ENCODE measurements around the gene ABLIM2. TPM values are rescaled to one million over a fixed set of nuclear protein-coding genes. Genes with fewer than 3 reads are reported as not detected.

The ABLIM2 gene
- polyA plus RNA-seq, 4 donors: 1.1 to 12.7 (median 4.4) TPM

GRCh38 chr4:8066336-8066931 is 92.2 kb downstream of the ABLIM2 start:
- DNase-seq: no peak
- Histone ChIP-seq H3K4me1 (ENCODE audit: control insufficient read depth in 3 of 3, insufficient read depth in 2 of 3, low read depth in 1 of 3, low read length in 2 of 3) (no peaks in the 10 kb centered on the region), H3K9me3 (ENCODE audit: control insufficient read depth in 2 of 2, insufficient read depth in 1 of 2, low read depth in 1 of 2, low read length in 1 of 2) (peaks cover 0 to 20% of the 10 kb centered on the region in 2 donors), H3K36me3 (ENCODE audit: control insufficient read depth in 3 of 3, insufficient read depth in 2 of 3, low read depth in 1 of 3, low read length in 3 of 3) (no peaks in the 10 kb centered on the region), H3K27me3 (ENCODE audit: control insufficient read depth in 3 of 3, insufficient read depth in 3 of 3, low read length in 3 of 3) (peaks cover 0 to 9% (median 0%) of the 10 kb centered on the region in 3 donors), H3K4me3 (ENCODE audit: low read depth in 1 of 3, low read length in 3 of 3) (no peak overlapping the region), H3K27ac (ENCODE audit: low read depth in 1 of 3, low read length in 2 of 3) (no peak overlapping the region)
- FAIRE-seq: no peak
- WGBS, 3 donors: 90 to 93% (median 92%) methylated on average over 13 of the region's 13 CpGs

- FAIRE-seq (no peak), DNase-seq (no peak)
- H3K27me3 ChIP-seq (ENCODE audit: control insufficient read depth in 3 of 3, insufficient read depth in 3 of 3, low read length in 3 of 3): no peaks in the 10 kb centered on the region
- WGBS, 3 donors: 89 to 93% (median 91%) methylated on average over 9 of the region's 9 CpGs
- no peaks in the 10 kb centered on the region for H3K36me3 ChIP-seq (ENCODE audit: control insufficient read depth in 3 of 3, insufficient read depth in 2 of 3, low read depth in 1 of 3, low read length in 3 of 3)
- H3K4me1 ChIP-seq (ENCODE audit: control insufficient read depth in 3 of 3, insufficient read depth in 2 of 3, low read depth in 1 of 3, low read length in 2 of 3): no peaks in the 10 kb centered on the region
- H3K27ac ChIP-seq (ENCODE audit: low read depth in 1 of 3, low read length in 2 of 3): no peak overlapping the region
- H3K9me3 ChIP-seq (ENCODE audit: control insufficient read depth in 2 of 2, insufficient read depth in 1 of 2, low read depth in 1 of 2, low read length in 1 of 2): peaks cover 0 to 20% of the 10 kb centered on the region in 2 donors
- no peak overlapping the region for H3K4me3 ChIP-seq (ENCODE audit: low read depth in 1 of 3, low read length in 3 of 3)
These were observed 94.5 kb downstream of the ABLIM2 start for GRCh38 chr4:8063974-8064563.

- FAIRE-seq: no peak
- 85 to 93% (median 87%) methylated on average over 8 of the region's 8 CpGs for WGBS, 3 donors
These were observed 97.0 kb downstream of the ABLIM2 start for GRCh38 chr4:8061573-8061972.

GRCh38 chr4:8061145-8061544 is 97.5 kb downstream of the ABLIM2 start:
- no peaks in the 10 kb centered on the region for H3K36me3 ChIP-seq (ENCODE audit: control insufficient read depth in 3 of 3, insufficient read depth in 2 of 3, low read depth in 1 of 3, low read length in 3 of 3)
- no peak overlapping the region for H3K27ac ChIP-seq (ENCODE audit: low read depth in 1 of 3, low read length in 2 of 3)
- no peaks in the 10 kb centered on the region for H3K4me1 ChIP-seq (ENCODE audit: control insufficient read depth in 3 of 3, insufficient read depth in 2 of 3, low read depth in 1 of 3, low read length in 2 of 3)
- FAIRE-seq (no peak), DNase-seq (no peak)
- WGBS, 3 donors: 60 to 78% (median 66%) methylated on average over 7 of the region's 7 CpGs
- H3K9me3 ChIP-seq (ENCODE audit: control insufficient read depth in 2 of 2, insufficient read depth in 1 of 2, low read depth in 1 of 2, low read length in 1 of 2): peaks cover 0 to 20% of the 10 kb centered on the region in 2 donors
- H3K4me3 ChIP-seq (ENCODE audit: low read depth in 1 of 3, low read length in 3 of 3): no peak overlapping the region
- no peaks in the 10 kb centered on the region for H3K27me3 ChIP-seq (ENCODE audit: control insufficient read depth in 3 of 3, insufficient read depth in 3 of 3, low read length in 3 of 3)

More at GRCh38 chr4:8061573-8061972, 97.0 kb downstream of the ABLIM2 start:
- Histone ChIP-seq H3K9me3 (ENCODE audit: control insufficient read depth in 2 of 2, insufficient read depth in 1 of 2, low read depth in 1 of 2, low read length in 1 of 2) (peaks cover 0 to 20% of the 10 kb centered on the region in 2 donors), H3K4me3 (ENCODE audit: low read depth in 1 of 3, low read length in 3 of 3) (no peak overlapping the region), H3K36me3 (ENCODE audit: control insufficient read depth in 3 of 3, insufficient read depth in 2 of 3, low read depth in 1 of 3, low read length in 3 of 3) (no peaks in the 10 kb centered on the region), H3K4me1 (ENCODE audit: control insufficient read depth in 3 of 3, insufficient read depth in 2 of 3, low read depth in 1 of 3, low read length in 2 of 3) (no peaks in the 10 kb centered on the region), H3K27ac (ENCODE audit: low read depth in 1 of 3, low read length in 2 of 3) (no peak overlapping the region), H3K27me3 (ENCODE audit: control insufficient read depth in 3 of 3, insufficient read depth in 3 of 3, low read length in 3 of 3) (no peaks in the 10 kb centered on the region)
- no peak for DNase-seq

- FAIRE-seq (no peak), DNase-seq (no peak)
- 88 to 91% (median 89%) methylated on average over 18 of the region's 18 CpGs for whole genome bisulfite sequencing, 3 donors
- Histone ChIP-seq H3K36me3 (ENCODE audit: control insufficient read depth in 3 of 3, insufficient read depth in 2 of 3, low read depth in 1 of 3, low read length in 3 of 3) (no peaks in the 10 kb centered on the region), H3K27ac (ENCODE audit: low read depth in 1 of 3, low read length in 2 of 3) (no peak overlapping the region), H3K4me1 (ENCODE audit: control insufficient read depth in 3 of 3, insufficient read depth in 2 of 3, low read depth in 1 of 3, low read length in 2 of 3) (no peaks in the 10 kb centered on the region), H3K27me3 (ENCODE audit: control insufficient read depth in 3 of 3, insufficient read depth in 3 of 3, low read length in 3 of 3) (no peaks in the 10 kb centered on the region), H3K4me3 (ENCODE audit: low read depth in 1 of 3, low read length in 3 of 3) (no peak overlapping the region), H3K9me3 (ENCODE audit: control insufficient read depth in 2 of 2, insufficient read depth in 1 of 2, low read depth in 1 of 2, low read length in 1 of 2) (peaks cover 0 to 20% of the 10 kb centered on the region in 2 donors)
These were observed 98.0 kb downstream of the ABLIM2 start for GRCh38 chr4:8060632-8061031.

GRCh38 chr4:8058031-8058479 is 100.6 kb downstream of the ABLIM2 start:
- no peak overlapping the region for H3K27ac ChIP-seq (ENCODE audit: low read depth in 1 of 3, low read length in 2 of 3)
- DNase-seq (no peak), FAIRE-seq (no peak)

GRCh38 chr4:8055206-8055605 is 103.4 kb downstream of the ABLIM2 start:
- Histone ChIP-seq H3K36me3 (ENCODE audit: control insufficient read depth in 3 of 3, insufficient read depth in 2 of 3, low read depth in 1 of 3, low read length in 3 of 3) (no peaks in the 10 kb centered on the region), H3K9me3 (ENCODE audit: control insufficient read depth in 2 of 2, insufficient read depth in 1 of 2, low read depth in 1 of 2, low read length in 1 of 2) (peaks cover 0 to 15% of the 10 kb centered on the region in 2 donors), H3K4me3 (ENCODE audit: low read depth in 1 of 3, low read length in 3 of 3) (no peak overlapping the region), H3K27ac (ENCODE audit: low read depth in 1 of 3, low read length in 2 of 3) (no peak overlapping the region), H3K27me3 (ENCODE audit: control insufficient read depth in 3 of 3, insufficient read depth in 3 of 3, low read length in 3 of 3) (no peaks in the 10 kb centered on the region), H3K4me1 (ENCODE audit: control insufficient read depth in 3 of 3, insufficient read depth in 2 of 3, low read depth in 1 of 3, low read length in 2 of 3) (peaks cover 0 to 4% (median 0%) of the 10 kb centered on the region in 3 donors)
- DNase-seq: peak in 1 of 2 donors; percentile 41
- WGBS, 3 donors: 68 to 76% (median 68%) methylated on average over 6 of the region's 6 CpGs
- FAIRE-seq: no peak

More at GRCh38 chr4:8058031-8058479, 100.6 kb downstream of the ABLIM2 start:
- no peaks in the 10 kb centered on the region for H3K36me3 ChIP-seq (ENCODE audit: control insufficient read depth in 3 of 3, insufficient read depth in 2 of 3, low read depth in 1 of 3, low read length in 3 of 3)
- H3K9me3 ChIP-seq (ENCODE audit: control insufficient read depth in 2 of 2, insufficient read depth in 1 of 2, low read depth in 1 of 2, low read length in 1 of 2): peaks cover 0 to 15% of the 10 kb centered on the region in 2 donors
- H3K27me3 ChIP-seq (ENCODE audit: control insufficient read depth in 3 of 3, insufficient read depth in 3 of 3, low read length in 3 of 3): no peaks in the 10 kb centered on the region
- H3K4me1 ChIP-seq (ENCODE audit: control insufficient read depth in 3 of 3, insufficient read depth in 2 of 3, low read depth in 1 of 3, low read length in 2 of 3): no peaks in the 10 kb centered on the region
- H3K4me3 ChIP-seq (ENCODE audit: low read depth in 1 of 3, low read length in 3 of 3): no peak overlapping the region
- 90 to 93% (median 92%) methylated on average over 18 of the region's 18 CpGs for WGBS, 3 donors

- peaks cover 0 to 4% (median 0%) of the 10 kb centered on the region in 3 donors for H3K4me1 ChIP-seq (ENCODE audit: control insufficient read depth in 3 of 3, insufficient read depth in 2 of 3, low read depth in 1 of 3, low read length in 2 of 3)
- FAIRE-seq (no peak), DNase-seq (no peak)
- H3K27ac ChIP-seq (ENCODE audit: low read depth in 1 of 3, low read length in 2 of 3): no peak overlapping the region
- H3K4me3 ChIP-seq (ENCODE audit: low read depth in 1 of 3, low read length in 3 of 3): no peak overlapping the region
- H3K9me3 ChIP-seq (ENCODE audit: control insufficient read depth in 2 of 2, insufficient read depth in 1 of 2, low read depth in 1 of 2, low read length in 1 of 2): peaks cover 0 to 15% of the 10 kb centered on the region in 2 donors
- no peaks in the 10 kb centered on the region for H3K36me3 ChIP-seq (ENCODE audit: control insufficient read depth in 3 of 3, insufficient read depth in 2 of 3, low read depth in 1 of 3, low read length in 3 of 3)
- WGBS, 3 donors: 85 to 87% (median 86%) methylated on average over 18 of the region's 18 CpGs
- no peaks in the 10 kb centered on the region for H3K27me3 ChIP-seq (ENCODE audit: control insufficient read depth in 3 of 3, insufficient read depth in 3 of 3, low read length in 3 of 3)
These were observed 104.7 kb downstream of the ABLIM2 start for GRCh38 chr4:8053688-8054449.

Data from small intestine (tissue), 7 donors.